COR-L47 (cell line): ENCODE measurements around the gene SLC25A48.

Source experiments
- DNase-seq: peaks from one replicate; lab custom pipeline; 2025; lab: John Stamatoyannopoulos, UW

SLC25A48 gene

DNA sequence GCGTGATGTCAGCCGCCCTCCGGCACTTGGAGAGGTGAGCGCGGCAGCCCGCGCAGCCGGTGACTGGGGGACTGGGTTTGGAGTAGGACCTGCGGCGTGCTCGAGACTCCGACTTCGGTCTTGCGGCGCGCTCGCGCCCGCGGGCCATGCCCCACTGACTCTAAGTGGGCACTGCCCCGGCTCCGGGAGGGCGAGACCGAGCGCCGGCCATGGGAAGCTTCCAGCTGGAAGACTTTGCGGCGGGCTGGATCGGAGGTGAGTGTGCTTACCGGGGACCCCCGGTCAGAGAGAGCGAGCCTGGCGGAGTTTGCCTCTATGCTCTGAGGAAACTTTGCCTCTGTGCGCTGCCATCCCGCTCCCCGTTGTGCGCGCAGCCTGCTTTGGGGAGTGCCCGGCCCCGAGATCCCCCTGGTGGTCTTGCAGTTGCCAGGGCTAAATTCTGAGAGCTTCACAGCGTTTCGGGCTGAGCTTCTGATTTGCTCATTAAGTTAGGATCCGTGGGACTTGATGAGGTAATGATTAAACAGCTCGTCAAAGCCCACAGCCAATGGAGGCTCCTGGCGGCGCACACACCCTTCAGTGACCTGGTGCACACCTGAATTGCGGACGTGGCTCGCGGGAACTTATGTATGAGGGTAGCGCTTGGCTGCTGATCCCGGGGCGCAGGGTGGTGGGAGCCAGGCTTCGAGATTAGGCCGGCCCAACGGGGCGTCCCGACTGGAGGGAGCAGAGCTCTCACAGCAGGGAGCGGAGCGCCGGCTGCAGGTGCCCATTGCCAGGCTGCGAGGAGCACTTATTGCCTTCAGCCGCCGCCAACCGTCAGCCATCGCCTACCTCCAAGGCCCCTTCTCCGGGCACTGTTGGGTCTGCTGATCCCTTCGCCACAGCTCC lies at the start of gene SLC25A48:
Gene SLC25A48 (plus strand): TSS at position 25 of the 891 bp plus-strand sequence. CDS start 185 bp downstream, at position 210.
- DNase-seq: peak; percentile 62

DNA sequence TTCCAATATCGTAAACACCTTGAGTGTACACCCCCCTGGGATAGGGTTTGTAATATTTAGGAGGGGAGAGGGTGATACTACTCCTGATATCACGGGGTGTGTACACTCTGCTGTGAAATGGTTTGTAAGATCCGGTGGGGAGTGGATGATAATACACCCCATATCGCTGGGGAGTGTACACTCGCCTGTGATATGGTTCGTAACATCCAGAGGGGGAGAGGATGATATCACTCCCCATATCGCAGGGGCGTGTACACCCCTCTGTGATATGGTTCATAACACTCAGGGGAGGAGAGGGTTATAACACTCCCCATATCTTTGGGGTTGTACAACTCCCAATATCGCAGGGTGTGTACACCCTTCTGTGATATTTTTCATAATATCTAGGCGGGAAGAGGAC lies 33.8 kb upstream of the SLC25A48 start:
- DNase-seq: no peak

GRCh38 chr5:135810188-135810943 lies 24.1 kb upstream of the SLC25A48 start:
- peak; percentile 56 for DNase-seq

- DNase-seq: no peak
Measured at GRCh38 chr5:135811007-135811406, 23.5 kb upstream of the SLC25A48 start.

GRCh38 chr5:135813758-135814157 lies 20.7 kb upstream of the SLC25A48 start:
- no peak for DNase-seq

GRCh38 chr5:135814316-135814715 lies 20.1 kb upstream of the SLC25A48 start:
- no peak for DNase-seq

GRCh38 chr5:135814812-135815211 lies 19.7 kb upstream of the SLC25A48 start:
- no peak for DNase-seq

DNA sequence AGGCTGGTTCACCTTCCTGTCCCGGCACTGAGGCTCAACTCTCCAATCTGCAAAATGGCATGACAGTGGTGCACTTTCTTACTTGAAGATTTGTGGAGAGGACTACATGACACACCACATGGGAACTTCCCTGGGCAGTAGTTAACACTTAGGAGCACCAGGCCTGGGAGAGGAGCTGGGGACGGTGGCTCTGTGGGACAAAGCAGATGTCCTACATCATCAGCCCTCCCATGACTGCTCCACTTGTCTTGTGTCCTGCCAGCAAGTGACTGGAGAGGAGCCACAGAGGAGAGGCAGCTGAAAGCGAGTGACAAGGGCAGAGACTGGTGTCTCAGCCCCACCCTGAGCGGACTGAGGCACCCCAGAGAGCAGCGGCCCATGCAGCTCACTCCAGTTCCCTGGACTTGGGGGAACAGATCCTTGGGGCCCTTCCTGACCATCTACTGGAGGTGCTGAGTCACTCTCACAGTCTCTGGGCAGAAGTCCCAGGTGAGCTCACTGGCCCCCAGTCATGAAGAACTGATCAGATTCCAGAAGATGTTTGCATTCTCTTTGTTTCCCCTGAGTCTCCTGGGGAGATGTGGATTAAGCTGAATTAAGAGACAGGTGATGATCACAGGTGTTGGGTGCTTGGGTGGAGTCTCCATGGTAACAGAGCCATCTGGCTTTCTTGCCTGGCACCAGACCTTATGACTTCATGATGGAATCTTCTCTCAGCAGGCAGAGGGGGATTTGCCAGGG lies 13.2 kb upstream of the SLC25A48 start:
- DNase-seq: peak; percentile 98

- no peak for DNase-seq
Measured at GRCh38 chr5:135821802-135822201, 12.7 kb upstream of the SLC25A48 start.

GRCh38 chr5:135822286-135822685 lies 12.2 kb upstream of the SLC25A48 start:
- DNase-seq: no peak

GRCh38 chr5:135822959-135823358 lies 11.5 kb upstream of the SLC25A48 start:
- no peak for DNase-seq

GRCh38 chr5:135823881-135824280 lies 10.6 kb upstream of the SLC25A48 start:
- no peak for DNase-seq

- no peak for DNase-seq
Measured at GRCh38 chr5:135824541-135825041, 9.9 kb upstream of the SLC25A48 start.

DNA sequence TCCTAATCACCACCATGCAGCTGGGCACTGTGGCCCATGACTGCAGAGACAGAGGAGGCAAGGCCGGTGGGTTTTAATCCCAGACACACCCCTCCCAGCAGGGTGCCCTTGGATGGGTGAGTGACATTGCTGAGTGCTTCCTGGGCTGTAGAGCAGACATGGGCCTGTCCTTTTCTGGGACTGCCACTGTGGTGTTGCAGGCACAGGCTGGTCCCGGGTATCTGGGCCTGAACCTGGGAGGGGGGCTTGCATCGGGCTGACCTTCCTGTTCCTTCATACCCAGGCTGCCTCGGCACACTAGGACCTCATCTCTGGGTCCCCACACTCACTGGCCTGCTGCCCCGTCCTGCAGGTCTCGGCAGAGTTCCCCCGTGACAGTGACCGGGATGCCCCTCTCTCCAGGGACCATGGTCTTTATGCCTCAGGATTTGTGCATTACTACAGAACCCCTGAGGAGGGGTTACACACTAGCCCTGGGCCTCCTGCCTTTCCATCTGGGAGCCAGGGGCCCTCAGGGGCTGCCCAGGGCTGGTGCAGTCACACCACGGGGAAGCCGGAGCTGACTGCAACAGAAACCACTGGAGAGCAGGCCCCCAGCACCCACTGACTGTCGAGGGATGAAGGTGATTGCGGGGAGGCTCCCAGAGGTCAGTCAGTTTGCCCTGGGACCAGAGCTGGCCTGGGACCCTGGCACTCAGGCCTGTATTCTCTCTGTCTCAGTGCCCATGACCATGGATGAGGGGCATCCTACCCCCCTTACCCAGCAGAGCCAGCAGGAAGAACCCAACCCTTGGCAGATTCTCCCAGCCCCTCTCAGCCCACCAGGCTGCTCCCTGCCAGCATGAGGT lies 8.9 kb upstream of the SLC25A48 start:
- DNase-seq: no peak

DNA sequence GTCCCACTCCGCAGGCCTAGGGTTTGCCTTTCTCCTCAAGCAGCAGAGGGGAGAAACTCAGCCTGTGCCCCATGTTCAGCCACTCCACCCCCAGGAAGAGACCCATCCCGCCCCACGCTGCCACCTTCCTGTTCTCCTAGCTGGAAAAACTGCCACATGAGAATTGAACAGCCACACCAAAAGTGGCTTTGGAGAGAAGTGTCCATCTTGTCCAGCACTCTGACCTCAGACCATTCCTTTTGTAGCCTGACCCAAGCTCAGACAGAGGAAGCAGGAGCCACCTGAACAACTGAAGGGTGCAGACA lies 8.3 kb upstream of the SLC25A48 start:
- no peak for DNase-seq

DNA sequence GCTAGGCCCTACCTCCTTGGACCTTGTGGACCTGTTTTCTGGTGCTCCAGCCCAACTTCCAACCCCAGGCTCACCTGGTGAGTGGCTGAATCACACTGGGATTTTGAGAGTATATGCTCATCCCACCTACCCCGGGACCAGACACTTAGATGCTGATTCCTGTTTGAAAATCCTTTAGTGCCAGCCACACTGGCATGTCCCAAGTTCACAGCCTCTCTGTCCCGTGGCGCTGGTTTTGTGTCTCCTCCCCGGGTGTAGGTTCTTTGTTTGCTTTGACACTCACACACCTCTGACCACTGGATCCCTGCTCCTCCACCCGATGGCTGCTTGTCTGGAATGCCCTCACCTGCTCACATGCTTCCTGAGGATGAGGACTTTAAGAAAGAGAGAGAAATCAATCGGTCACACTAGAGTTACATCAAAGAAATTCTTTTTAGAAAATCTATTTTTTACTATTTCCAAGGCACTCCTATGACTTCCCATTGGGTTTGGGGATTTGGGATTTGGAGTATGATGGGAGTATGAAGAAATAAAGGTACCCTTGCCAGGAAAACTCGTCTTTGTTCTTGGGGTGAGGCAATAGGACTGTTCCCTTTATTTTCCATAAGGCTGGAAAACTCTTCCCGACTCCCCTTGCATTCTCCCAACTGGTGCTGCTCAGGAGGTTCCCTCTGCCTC lies 7.3 kb upstream of the SLC25A48 start:
- no peak for DNase-seq

- DNase-seq: no peak
Measured at GRCh38 chr5:135827965-135828781, 6.3 kb upstream of the SLC25A48 start.

- DNase-seq: no peak
Measured at GRCh38 chr5:135828782-135829127, 5.7 kb upstream of the SLC25A48 start.

DNA sequence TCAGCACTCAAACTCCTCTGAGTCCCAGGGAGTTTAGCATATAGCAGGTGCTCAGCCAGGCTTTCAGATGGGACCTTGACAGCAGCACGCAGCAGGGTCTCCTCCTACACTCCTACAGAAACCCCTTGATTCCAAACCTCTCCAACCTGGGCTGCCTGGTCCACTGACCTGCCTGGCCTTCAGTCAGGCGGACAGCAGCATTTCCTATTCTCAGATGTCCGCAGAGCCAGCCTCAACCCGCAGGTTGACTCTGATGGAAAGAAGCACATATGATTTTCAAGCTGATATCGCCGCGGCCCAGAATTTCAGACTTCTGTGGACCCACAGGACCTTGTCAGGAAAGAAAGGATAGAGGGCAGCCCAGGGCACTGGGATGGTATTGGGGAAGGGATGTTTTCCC lies 5.3 kb upstream of the SLC25A48 start:
- no peak for DNase-seq
